GM15510 (cell line): Measurements from ENCODE around the gene ARID1B.

ENCODE experiments used
- POLR2A ChIP-seq: IDR thresholded peaks from 3 replicates; pipeline ENCODE4 v1.6.1; 2011; ENCODE audit warnings: borderline replicate concordance; ENCODE audit not compliant: insufficient read length; ENCODE audit errors: extremely low read depth

Gene ARID1B

DNA sequence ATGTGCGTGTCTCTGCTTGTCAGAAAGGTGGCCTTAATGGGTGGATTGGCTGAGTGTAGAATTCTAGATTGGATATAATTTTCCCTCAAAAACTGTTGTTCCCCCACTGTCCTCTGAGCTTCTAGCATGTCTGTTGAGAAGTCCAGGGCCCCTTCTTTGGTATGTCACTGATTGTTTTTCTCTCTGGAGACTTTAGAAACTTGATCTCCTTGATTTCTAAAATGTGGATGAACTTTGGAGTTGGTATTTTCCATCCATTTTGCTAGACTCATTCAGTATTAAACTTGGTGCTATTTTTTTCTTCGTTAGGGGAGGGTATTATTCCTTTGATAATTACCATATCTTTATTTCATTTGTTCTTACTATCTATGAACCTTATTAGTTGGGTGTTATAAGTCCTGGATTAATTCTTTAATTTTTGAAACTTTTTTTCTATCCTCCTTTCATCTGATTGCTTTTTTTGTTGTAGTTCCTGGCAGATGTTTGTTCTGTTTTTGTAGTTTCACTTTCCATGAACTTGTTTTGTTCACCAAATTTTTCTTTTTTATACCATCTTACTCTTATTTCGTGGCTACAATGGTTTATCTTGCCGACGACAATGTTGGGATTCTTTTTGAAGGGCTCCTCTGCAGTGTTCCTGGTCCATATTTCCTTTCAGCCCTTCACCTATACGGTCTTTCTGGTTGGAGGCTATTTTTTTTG, 68.4 kb downstream of the ARID1B start:
- no peak for TF ChIP-seq POLR2A

DNA sequence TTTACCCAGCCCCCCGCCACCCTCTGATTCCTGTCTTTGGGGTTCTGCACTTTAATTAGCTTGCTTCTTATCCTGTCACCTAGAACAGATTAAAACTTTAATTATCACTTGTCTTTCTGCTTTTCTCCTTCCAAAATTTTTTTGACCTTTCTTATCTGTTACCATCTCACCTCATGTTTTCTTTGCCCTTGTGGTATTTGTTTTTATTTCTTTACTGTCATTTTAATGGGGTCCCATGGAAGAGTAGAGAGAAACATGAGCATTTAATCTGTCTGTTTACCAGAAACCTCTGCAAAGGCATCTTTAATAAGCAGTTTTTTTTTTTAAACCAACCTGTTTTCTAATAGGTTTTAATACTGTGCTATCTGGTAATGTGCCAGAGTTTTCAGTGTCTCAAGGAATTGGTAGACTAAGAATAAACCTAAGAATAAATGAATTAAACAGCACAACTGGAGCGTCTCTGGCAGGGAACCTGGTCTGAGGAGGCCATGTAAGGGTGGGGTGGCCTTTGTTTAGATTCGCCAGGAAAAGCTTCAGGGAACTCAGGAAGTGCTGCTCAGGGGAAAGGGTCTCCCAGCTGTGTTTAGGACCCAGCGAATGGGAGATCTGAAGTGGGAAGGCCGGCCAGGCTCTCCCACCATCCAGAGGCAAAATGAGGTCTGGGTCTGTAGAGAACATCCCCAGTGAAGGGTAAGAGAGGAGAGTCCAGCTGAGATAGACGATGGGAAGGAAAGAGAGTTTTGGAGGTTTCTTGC, 69.8 kb downstream of the ARID1B start:
- no peak for TF ChIP-seq POLR2A

DNA sequence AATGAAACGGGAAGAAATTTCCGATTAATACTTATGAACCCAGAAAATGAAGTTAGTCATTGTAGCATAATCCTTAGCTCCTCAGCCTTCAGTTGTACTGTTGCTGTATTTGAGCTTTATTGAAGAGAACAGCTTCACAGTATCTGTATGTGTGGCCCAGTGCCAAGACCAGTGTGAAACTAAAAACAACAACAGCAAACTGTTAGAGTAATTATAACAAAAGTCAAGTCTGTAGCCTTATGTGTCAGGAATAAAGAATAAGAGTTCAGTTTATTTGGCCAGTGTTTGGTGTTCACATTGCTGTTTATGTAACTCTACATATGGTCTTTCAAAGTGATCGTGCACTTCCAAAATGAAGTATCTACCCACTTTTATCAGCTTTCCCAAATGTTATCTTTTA, 70.9 kb downstream of the ARID1B start:
- TF ChIP-seq POLR2A, result no peak

DNA sequence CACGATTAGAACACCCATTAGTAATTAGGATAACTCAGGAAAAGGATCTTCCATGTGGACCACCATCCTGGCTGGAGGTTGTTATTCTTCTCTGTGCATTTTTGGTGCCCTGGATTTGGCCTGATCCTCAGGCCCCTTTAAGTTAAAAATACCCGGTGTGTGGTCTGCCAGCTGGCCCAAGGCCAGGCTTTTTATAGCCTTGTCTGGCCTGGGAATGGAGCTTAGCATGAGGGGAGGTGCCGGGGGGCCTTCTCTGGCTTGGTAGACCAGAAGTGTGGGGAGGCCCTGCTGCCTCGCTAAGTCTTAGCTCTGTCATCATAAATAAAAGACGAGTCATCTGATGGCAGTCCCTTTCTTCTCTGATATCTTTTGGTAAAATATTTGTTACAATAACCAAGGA, 71.4 kb downstream of the ARID1B start:
- TF ChIP-seq POLR2A, result no peak

DNA sequence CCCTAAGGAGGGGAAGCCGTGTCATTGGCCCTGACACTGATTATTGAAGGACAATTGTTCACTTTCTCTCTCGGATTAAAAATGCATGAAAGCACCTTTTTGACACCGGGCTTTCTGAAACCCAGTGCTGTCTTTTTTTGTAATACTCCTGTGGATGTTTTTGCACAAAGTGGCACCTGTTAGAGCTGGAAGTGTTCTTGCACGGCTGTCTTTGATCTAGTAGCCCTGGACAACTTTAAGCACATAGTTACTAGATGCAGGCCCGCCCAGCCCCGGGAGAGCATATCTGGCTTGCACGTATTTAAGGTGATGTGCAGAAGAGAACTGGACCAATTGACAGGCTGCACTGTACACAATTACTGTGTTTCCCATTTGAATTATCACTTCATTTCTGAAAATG, 72.6 kb downstream of the ARID1B start:
- no peak for TF ChIP-seq POLR2A

DNA sequence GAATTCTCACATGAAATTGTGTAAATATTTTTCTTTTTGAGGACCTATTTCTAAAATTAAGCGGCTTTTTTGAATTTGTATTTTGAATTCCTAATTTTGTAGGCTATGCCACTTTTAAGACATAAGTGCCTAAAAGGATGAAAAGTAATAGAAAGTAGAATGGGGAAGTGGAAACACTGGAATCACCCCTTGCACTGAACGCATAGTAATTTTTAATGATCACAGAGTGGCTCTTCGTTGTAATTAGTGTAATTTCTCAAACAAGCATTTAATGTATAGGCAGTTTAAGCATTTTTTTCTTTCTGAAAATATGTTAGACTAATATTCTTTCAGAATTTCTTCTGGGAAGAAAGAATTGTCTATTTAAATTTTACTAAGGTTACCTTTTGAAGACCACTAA, 73.2 kb downstream of the ARID1B start:
- TF ChIP-seq POLR2A, result no peak

DNA sequence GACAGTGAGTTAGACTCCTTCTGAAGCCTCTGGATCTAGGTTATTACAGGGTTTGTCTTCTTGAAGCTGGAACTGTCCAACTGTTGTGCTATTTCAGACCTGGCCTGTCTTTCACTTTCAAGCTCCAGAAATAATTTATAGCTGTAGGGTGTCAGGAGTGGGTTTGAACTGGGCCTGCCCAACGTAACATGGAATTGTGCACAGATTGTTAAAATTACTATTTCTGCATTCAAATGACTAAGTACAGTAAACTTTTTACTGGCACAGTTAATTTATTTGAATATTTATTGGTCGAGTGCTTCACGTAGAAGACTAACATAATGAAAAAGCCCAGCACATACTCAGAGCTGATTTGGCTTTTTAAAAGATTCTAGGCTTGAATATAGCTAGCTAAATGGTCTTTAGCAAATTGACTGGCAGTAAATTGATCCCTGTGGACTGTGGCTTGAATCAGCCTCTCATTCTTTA, 74.3 kb downstream of the ARID1B start:
- no peak for TF ChIP-seq POLR2A

DNA sequence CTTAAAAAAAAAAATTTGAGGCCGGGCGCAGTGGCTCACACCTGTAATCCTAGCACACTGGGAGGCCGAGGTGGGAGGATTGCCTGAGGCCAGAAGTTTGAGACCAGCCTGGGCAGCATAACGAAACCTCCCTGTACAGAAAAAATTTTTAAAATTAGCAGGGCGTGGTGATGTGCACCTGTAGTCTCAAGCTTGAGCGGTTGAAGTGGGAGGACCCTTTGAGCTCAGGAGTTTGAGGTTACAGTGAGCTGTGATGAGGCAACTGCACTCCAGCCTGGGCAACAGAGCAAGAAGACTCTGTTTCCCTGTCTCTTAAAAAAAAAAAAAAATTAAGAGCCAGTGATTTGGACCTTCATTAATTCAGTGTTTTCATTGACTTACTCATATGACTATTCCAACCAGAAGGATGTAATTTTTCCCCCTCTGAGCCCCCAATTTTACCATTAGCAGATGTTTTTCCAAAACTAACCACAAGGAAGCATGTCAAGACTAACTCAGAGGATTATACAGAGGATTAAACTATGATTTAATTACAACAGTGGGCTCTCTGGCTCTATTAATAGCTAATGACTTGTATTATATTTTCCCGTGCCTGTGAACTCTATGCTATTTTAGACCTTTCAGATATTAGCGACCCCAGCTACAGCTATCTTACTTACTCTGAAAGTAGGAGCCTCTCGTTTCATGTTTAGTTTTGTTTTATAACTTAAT, 75.1 kb downstream of the ARID1B start:
- TF ChIP-seq POLR2A, result no peak

DNA sequence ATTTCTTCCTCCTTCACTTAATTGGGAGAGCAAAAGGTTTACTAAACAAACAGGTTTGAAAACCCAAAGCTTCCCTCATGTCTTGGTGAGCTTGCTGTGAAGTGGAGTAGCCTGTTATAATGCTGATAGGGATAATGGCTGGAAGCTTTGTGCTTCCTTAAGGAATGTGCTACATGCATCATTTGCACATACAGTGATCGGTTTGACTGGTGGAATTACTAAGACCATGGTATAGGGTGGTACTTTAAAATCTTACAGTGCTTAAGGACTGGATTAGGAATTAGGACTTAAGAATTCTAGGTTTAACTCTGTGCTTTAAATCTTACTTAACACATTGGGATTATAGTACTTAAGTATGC, 75.7 kb downstream of the ARID1B start:
- TF ChIP-seq POLR2A, result no peak

DNA sequence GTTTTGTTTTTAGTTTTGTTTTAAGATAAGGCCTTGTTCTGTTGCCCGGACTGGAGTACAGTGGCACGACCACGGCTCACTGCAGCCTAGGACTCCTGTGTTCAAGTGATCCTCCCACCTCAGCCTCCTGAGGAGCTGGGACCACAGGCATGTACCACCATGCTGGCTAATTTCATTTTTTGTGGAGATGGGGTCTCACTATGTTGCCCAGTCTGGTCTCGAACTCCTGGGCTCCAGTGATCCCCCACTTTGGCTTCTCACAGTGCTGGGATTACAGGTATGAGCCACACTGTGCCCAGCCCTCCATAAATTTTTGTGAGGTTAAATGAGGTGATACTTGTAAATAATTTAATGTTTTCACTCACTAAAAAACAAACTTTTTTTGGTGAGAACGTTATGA, 76.6 kb downstream of the ARID1B start:
- TF ChIP-seq POLR2A, result no peak

DNA sequence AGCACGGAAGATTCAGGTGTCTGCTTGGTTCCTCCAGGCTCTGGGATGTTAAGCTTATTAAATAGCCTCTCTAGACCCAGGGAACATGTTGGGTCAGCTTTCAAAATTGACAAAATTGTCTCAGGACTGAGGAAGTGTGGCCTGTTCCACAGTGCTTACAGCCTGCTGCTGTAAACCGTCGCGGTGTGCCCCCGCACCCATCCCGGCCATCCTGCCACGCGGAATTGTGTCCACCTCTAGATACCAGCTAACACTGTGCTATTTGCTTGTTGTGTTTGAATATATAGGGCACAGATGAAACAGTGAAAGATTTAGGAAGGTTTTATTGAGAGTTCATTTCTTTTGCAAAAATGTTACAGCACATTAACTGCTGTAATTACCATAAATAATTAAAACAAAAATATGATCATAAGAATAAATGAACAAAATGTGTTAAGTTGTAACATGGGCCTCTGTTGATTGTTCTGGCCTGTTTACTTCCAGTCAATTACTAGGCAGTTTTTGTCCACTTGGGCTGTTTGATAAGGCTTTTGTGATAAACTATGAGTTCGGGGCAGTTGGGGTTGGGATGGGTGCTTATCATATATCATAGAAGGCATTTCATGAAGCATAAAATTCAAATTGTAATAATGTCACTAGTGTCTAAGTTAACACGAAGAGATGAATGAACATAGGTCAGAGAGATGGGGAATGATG, 77.4 kb downstream of the ARID1B start:
- no peak for TF ChIP-seq POLR2A

DNA sequence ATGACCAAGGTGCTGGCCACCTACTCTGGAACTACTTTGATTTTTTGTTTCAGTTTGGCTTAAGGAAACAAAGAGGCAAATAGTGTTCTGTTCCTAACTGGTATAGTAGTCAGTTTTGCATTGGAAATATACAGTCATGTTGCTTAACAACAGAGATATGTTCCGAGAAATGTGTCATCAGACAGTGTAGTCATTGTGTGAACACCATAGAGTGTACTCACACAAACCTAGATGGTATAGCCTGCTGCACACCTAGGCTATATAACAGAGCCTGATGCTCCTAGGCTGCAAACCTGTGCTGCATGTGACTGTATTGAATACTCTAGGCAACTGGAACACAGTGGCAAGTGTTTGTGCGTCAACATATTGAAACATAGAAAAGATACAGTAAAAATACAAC, 80.4 kb downstream of the ARID1B start:
- TF ChIP-seq POLR2A, result no peak

DNA sequence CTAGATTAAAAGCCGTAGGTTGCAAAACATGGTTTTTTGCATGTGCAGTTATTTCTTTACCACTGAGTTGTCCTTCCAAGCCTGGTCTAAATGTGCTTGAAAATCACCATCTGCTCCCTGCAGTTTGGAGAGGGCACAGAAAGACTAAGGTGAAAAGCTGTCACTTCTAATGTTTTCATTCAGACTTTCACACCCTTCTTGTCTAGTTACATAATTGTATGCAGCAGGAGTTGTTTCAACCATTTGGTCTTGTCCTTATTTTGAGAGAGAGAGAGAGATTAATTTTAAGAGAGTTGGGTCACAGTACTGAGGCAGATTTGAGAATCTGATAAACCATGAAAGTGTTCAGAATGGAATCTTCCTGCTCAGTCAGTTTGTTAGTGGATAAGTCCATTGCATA, 82.5 kb downstream of the ARID1B start:
- TF ChIP-seq POLR2A, result no peak

DNA sequence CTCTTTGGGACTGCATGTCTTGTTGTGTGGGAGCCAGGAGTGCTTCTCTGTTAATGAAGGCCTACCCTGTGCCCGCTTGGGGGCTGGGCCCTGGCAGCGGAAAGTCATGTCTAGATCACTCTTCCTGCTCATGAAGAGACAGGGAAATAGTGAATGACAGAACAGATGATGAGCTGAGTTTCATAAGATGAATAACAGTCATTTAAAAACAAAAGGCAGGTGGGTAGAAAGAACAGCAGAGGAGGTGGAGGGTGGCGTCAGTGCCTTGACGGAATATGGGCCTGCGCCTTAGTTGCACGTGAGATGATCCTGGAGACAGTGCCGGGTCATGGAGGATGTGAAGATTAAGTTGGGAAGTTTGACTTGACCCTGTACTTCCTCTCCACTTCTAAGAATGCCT, 85.5 kb downstream of the ARID1B start:
- no peak for TF ChIP-seq POLR2A

DNA sequence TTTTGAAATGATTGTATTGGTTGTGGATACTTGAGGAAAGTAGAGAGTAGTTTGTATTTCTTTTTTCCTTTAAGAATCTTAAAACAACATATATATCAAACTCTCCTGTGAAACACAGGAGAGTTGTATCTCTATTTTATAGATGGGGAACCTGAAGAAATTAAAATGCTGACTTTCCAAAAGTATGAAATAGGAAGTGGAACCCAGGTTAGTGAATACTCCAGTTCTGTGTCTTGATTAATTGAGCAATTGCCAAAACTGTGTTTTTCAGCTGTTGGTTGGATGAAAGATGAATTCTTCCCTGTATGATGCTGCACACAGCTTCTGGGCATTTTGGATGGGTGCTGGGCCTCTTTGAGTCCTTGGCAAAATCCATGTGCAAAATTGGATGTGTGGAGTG, 86.3 kb downstream of the ARID1B start:
- TF ChIP-seq POLR2A, result no peak
